CD4-positive, alpha-beta memory T cell (primary cell): ENCODE results near the gene SLC11A1. TPM values are rescaled to one million over a fixed set of nuclear protein-coding genes. Genes with fewer than 3 reads are reported as not detected.

Source experiments
- CTCF ChIA-PET: fragments of 350-600 bp; sonication (Branson Sonifier 250); formaldehyde crosslinking; loops from one replicate; lab custom pipeline; 2021; ENCODE audit warnings: inconsistent platforms; ENCODE audit not compliant: partially characterized antibody; lab: Charles Lee
- POLR2A ChIA-PET: fragments of 350-600 bp; sonication (Branson Sonifier 250); formaldehyde crosslinking; loops from one replicate; lab custom pipeline; 2021; ENCODE audit not compliant: partially characterized antibody; lab: Charles Lee
- DNase-seq, 5 donors: peaks; one replicate each; pipeline versions ENCODE4 v3.0.0 to v3.0.0-alpha.2; 2020 to 2022; ENCODE audit warnings: mixed read lengths in 1 of 5
- H3K27ac ChIP-seq: one replicate; pipeline ENCODE4 v1.7.0; 2013; ENCODE audit warnings: low read depth, low read length
- H3K27me3 ChIP-seq: 2 replicates; pipeline ENCODE4 v1.7.0; 2013; ENCODE audit warnings: mild to moderate bottlenecking, low read length, moderate library complexity; ENCODE audit not compliant: insufficient read depth
- H3K36me3 ChIP-seq: 2 replicates; pipeline ENCODE4 v1.7.0; 2013; ENCODE audit warnings: mild to moderate bottlenecking, low read length, moderate library complexity; ENCODE audit not compliant: insufficient read depth
- H3K4me1 ChIP-seq: 2 replicates; pipeline ENCODE4 v1.7.0; 2013; ENCODE audit warnings: mild to moderate bottlenecking, low read length, moderate library complexity; ENCODE audit not compliant: insufficient read depth
- H3K4me3 ChIP-seq, 2 donors: one replicate each; pipeline ENCODE4 v1.7.0; 2013; ENCODE audit warnings: low read length in 2 of 2, mild to moderate bottlenecking in 1 of 2
- H3K9me3 ChIP-seq, 2 donors: one replicate each; pipeline ENCODE4 v1.7.0; 2013; ENCODE audit warnings: low read length in 2 of 2, control low read depth in 1 of 2; ENCODE audit not compliant: control insufficient read depth in 1 of 2
- H3K27ac Mint-ChIP-seq, 7 donors: one replicate each; pipeline ENCODE4 v1.8.0; 2020 to 2021; ENCODE audit warnings: mixed read lengths in 7 of 7, mild to moderate bottlenecking in 6 of 7, inconsistent platforms in 3 of 7, moderate library complexity in 3 of 7
- H3K27me3 Mint-ChIP-seq, 2 donors: one replicate each; pipeline ENCODE4 v1.8.0; 2020 to 2021; ENCODE audit warnings: mixed read lengths in 2 of 2
- H3K36me3 Mint-ChIP-seq, 2 donors: one replicate each; pipeline ENCODE4 v1.8.0; 2020 to 2021; ENCODE audit warnings: mixed read lengths in 2 of 2, inconsistent platforms in 1 of 2, mild to moderate bottlenecking in 1 of 2
- H3K4me1 Mint-ChIP-seq, 4 donors: one replicate each; pipeline ENCODE4 v1.8.0; 2020 to 2021; ENCODE audit warnings: mixed read lengths in 4 of 4, mild to moderate bottlenecking in 1 of 4
- H3K4me3 Mint-ChIP-seq, 8 donors: one replicate each; pipeline ENCODE4 v1.8.0; 2020 to 2021; ENCODE audit warnings: mixed read lengths in 8 of 8, mild to moderate bottlenecking in 7 of 8, moderate library complexity in 6 of 8, inconsistent platforms in 3 of 8
- H3K9me3 Mint-ChIP-seq, 8 donors: one replicate each; pipeline ENCODE4 v1.8.0; 2020 to 2021; ENCODE audit warnings: mixed read lengths in 8 of 8, mild to moderate bottlenecking in 5 of 8, inconsistent platforms in 3 of 8, moderate library complexity in 1 of 8
- intact Hi-C: fragments of 100-400 bp; cut with micrococcal nuclease; formaldehyde crosslinking; loops from one replicate; pipeline ENCODE4 v1.15.1; 2023
- microRNA-seq: library from miRNA; unstranded; fragments of <30 nt; microRNA quantifications from one replicate; pipeline ENCODE4 v1.2.0, GENCODE V29; 2021; ENCODE audit warnings: borderline replicate concordance, borderline number of aligned reads, borderline microRNAs expressed, mixed read lengths
- polyA plus RNA-seq, 2 donors: library from polyadenylated mRNA; unstranded; fragments of 300-500 nt; fragmentation: Illumina TruSeq; gene quantifications; one replicate each; pipeline ENCODE4 v1.2.3, GENCODE V29; 2021
- total RNA-seq, 2 experiments: library from RNA; stranded (reverse); gene quantifications; one replicate each; pipeline ENCODE4 v1.2.3, GENCODE V29; 2021

The SLC11A1 gene
- total and polyA plus RNA-seq, 4 experiments from 2014 or later, result 0.37 to 1.9 (median 1.1) TPM

DNA sequence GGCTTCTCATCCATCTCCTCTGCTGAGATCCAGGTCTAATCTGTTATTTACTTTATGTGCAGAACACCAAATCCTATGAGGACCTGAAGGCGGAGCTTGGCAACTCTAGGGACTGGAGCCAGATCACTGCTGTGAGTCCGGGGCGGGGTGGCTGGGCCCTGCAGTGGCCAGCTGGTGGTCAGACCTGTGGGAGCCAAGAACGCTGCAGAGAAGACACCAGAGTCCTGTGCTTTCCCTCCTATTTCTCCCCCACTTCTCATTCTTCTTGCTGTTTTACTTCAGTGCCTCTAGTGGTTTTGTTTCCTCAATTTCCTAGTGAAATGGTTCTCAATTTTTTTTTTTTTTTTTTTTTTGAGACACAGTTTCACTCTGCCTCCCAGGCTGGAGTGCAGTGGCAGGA, 56.5 kb downstream of the SLC11A1 start:
- Mint-ChIP-seq H3K4me1 (peaks cover 0 to 2% (median under 1%) of the 10 kb centered on the region in 4 donors), H3K27ac (peak overlapping the region in 2 of 7 donors; percentile 64 to 68), H3K27me3 (no peaks in the 10 kb centered on the region), H3K4me3 (no peak overlapping the region), H3K9me3 (peaks cover 0 to 2% (median 0%) of the 10 kb centered on the region in 8 donors), H3K36me3 (no peaks in the 10 kb centered on the region)
- Histone ChIP-seq H3K36me3 (no peaks in the 10 kb centered on the region), H3K27me3 (no peaks in the 10 kb centered on the region), H3K9me3 (no peaks in the 10 kb centered on the region), H3K4me1 (no peaks in the 10 kb centered on the region), H3K27ac (no peak overlapping the region), H3K4me3 (no peak overlapping the region)
- DNase-seq, result no peak
- POLR2A ChIA-PET, result no interaction called here
- intact Hi-C loops, result no loop called here
- CTCF ChIA-PET, result no interaction called here

DNA sequence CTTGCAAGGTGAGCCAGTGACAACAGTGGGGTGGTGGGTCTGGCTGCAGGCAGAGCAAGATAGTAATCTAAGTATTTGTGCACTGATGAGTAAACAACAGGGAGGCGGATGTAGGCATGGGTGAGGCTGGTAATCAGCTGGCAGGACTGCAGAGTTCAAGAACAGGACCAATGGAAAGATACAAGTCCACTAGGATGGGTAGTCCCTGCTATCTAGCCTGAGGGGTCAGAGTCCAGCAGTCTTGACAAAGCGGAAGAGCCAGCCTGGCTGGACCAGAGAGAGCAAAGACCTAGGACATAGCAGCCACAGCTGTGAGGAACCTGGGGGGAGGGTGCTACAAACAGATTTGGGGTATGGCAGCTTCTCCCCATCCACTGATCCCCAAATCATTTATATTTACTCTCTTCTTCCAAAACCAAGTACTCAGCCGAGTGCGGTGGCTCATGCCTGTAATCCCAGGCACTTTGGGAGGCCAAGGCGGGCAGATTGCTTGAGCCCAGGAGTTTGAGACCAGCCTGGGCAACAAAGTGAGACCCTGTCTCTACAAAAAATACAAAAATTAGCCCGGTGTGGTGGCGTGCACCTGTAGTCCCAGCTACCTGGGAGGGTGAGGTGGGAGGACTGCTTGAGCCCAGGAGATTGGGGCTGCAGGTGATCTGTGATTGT, 62.8 kb downstream of the SLC11A1 start:
- no peaks in the 10 kb centered on the region for H3K27me3 Mint-ChIP-seq
- DNase-seq, result no peak
- no peak overlapping the region for H3K4me3 Mint-ChIP-seq
- Histone ChIP-seq H3K27ac (no peak overlapping the region), H3K4me3 (no peak overlapping the region), H3K27me3 (no peaks in the 10 kb centered on the region), H3K4me1 (no peaks in the 10 kb centered on the region), H3K36me3 (peaks cover 7% of the 10 kb centered on the region), H3K9me3 (no peaks in the 10 kb centered on the region)
- POLR2A ChIA-PET, result no interaction called here
- H3K36me3 Mint-ChIP-seq, result peaks cover 10 to 11% of the 10 kb centered on the region in 2 donors
- peak overlapping the region in 1 of 7 donors; percentile 47 for H3K27ac Mint-ChIP-seq
- CTCF ChIA-PET, result interaction anchor here (1.4 kb wide), 1 partner anchor 18 kb away, joined by 3 read pairs; no protein-coding TSS in a partner anchor
- H3K9me3 Mint-ChIP-seq, result no peaks in the 10 kb centered on the region
- intact Hi-C loops, result no loop called here
- H3K4me1 Mint-ChIP-seq, result peaks cover 0 to 3% (median 2%) of the 10 kb centered on the region in 4 donors

DNA sequence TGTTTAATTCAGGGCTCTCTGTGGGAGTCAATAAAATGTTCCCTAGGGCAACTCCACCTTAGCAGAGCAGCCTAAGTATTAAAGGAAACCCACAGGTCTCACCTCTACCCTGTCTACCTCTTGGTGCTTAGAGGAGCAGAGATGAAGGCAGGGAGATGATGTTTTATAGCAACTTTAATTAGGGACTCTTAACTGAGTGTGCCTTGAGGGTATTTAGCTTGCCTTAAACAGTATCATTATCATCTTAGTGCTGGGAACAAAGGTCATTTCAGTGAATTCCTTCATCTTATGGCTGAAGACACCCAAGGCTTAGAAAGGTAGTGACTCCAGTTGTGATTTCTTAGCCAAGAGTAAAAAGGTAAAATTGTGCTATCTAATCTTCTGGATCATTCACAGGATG, 63.5 kb downstream of the SLC11A1 start:
- no peaks in the 10 kb centered on the region for H3K27me3 ChIP-seq
- H3K27me3 Mint-ChIP-seq, result no peaks in the 10 kb centered on the region
- no peak overlapping the region for H3K4me3 Mint-ChIP-seq
- peaks cover 7% of the 10 kb centered on the region for H3K36me3 ChIP-seq
- no peaks in the 10 kb centered on the region for H3K9me3 Mint-ChIP-seq
- no peak overlapping the region for H3K27ac ChIP-seq
- POLR2A ChIA-PET, result no interaction called here
- no peak overlapping the region for H3K4me3 ChIP-seq
- CTCF ChIA-PET, result interaction anchor here (0.8 to 1.4 kb wide), 2 partner anchors 14 to 17 kb away, joined by 3 to 4 read pairs; no protein-coding TSS in a partner anchor
- peaks cover 0 to 3% (median 1%) of the 10 kb centered on the region in 4 donors for H3K4me1 Mint-ChIP-seq
- H3K36me3 Mint-ChIP-seq, result peaks cover 11 to 16% of the 10 kb centered on the region in 2 donors
- no peaks in the 10 kb centered on the region for H3K9me3 ChIP-seq
- intact Hi-C loops, result no loop called here
- peak overlapping the region in 1 of 7 donors; percentile 18 for H3K27ac Mint-ChIP-seq
- no peak for DNase-seq
- no peaks in the 10 kb centered on the region for H3K4me1 ChIP-seq

Small RNA genes within 50 kb of the gene (microRNA-seq; reads per million reads assigned to microRNA genes)
- gene MIR26B, result 69,957 reads per million, percentile 99 among the genes with 10 or more reads in this experiment
- gene MIR6810, result not detected

Other genes starting within 250 kb of the SLC11A1 start
- gene CXCR1, start 215.3 kb upstream of the SLC11A1 start, total RNA-seq, result not detected
- not detected for gene CXCR1, start 215.3 kb upstream of the SLC11A1 start, polyA plus RNA-seq
- gene ARPC2, start 165.1 kb upstream of the SLC11A1 start, total RNA-seq, result 100 to 1,000 TPM; 412 to 414 TPM
- 1,000 to 10,000 TPM in 1 of 2 donors, 100 to 1,000 TPM in 1; 843 to 1,042 TPM for gene ARPC2, start 165.1 kb upstream of the SLC11A1 start, polyA plus RNA-seq
- gene GPBAR1, start 121.3 kb upstream of the SLC11A1 start, total RNA-seq, result 1 to 10 TPM; 1.0 to 1.2 TPM
- under 1 TPM; 0.17 to 0.32 TPM for gene GPBAR1, start 121.3 kb upstream of the SLC11A1 start, polyA plus RNA-seq
- 10 to 100 TPM; 66.2 to 66.3 TPM for gene AAMP, start 112.1 kb upstream of the SLC11A1 start, total RNA-seq
- 100 to 1,000 TPM in 1 of 2 donors, 10 to 100 TPM in 1; 78.9 to 101 TPM for gene AAMP, start 112.1 kb upstream of the SLC11A1 start, polyA plus RNA-seq
- gene PNKD, start 111.8 kb upstream of the SLC11A1 start, total RNA-seq, result 10 to 100 TPM; 31.1 to 33.6 TPM
- gene PNKD, start 111.8 kb upstream of the SLC11A1 start, polyA plus RNA-seq, result 100 to 1,000 TPM in 1 of 2 donors, 10 to 100 TPM in 1; 84.3 to 101 TPM
- gene TMBIM1, start 89.8 kb upstream of the SLC11A1 start, total RNA-seq, result 100 to 1,000 TPM; 140 to 144 TPM
- gene TMBIM1, start 89.8 kb upstream of the SLC11A1 start, polyA plus RNA-seq, result 100 to 1,000 TPM; 176 to 220 TPM
- gene CATIP, start 25.4 kb upstream of the SLC11A1 start, total RNA-seq, result not detected
- not detected for gene CATIP, start 25.4 kb upstream of the SLC11A1 start, polyA plus RNA-seq
- 100 to 1,000 TPM; 182 to 183 TPM for gene CTDSP1, start 17.6 kb downstream of the SLC11A1 start, total RNA-seq
- gene CTDSP1, start 17.6 kb downstream of the SLC11A1 start, polyA plus RNA-seq, result 10 to 100 TPM; 26.4 to 37.7 TPM
- not detected for gene VIL1, start 36.9 kb downstream of the SLC11A1 start, total RNA-seq
- gene VIL1, start 36.9 kb downstream of the SLC11A1 start, polyA plus RNA-seq, result not detected
- 10 to 100 TPM; 28.2 to 29.1 TPM for gene USP37, start 186.1 kb downstream of the SLC11A1 start, total RNA-seq
- gene USP37, start 186.1 kb downstream of the SLC11A1 start, polyA plus RNA-seq, result 10 to 100 TPM in 1 of 2 donors, 1 to 10 TPM in 1; 8.5 to 11.0 TPM
- gene CNOT9, start 186.6 kb downstream of the SLC11A1 start, total RNA-seq, result 10 to 100 TPM; 53.9 to 58.0 TPM
- gene CNOT9, start 186.6 kb downstream of the SLC11A1 start, polyA plus RNA-seq, result 10 to 100 TPM; 19.4 to 22.9 TPM
- gene PLCD4, start 225.6 kb downstream of the SLC11A1 start, total RNA-seq, result under 1 TPM; 0.26 to 0.30 TPM
- gene PLCD4, start 225.6 kb downstream of the SLC11A1 start, polyA plus RNA-seq, result under 1 TPM in 1 of 2 donors, not detected in 1; 0.49 TPM